HG02571 (cell line): ENCODE results near the gene MSLN.
"Not testable (repeated sequence)": the region's sequence is repeated elsewhere in the genome, so short reads cannot be mapped to it uniquely, and the experiment has no call there.

Source experiments
- ATAC-seq: cut with Tn5 transposase; IDR thresholded peaks from one replicate; pipeline ENCODE4 v1.9.1; 2021; ENCODE audit warnings: mild to moderate bottlenecking, moderate library complexity; ENCODE audit not compliant: unreplicated experiment

The MSLN gene

DNA sequence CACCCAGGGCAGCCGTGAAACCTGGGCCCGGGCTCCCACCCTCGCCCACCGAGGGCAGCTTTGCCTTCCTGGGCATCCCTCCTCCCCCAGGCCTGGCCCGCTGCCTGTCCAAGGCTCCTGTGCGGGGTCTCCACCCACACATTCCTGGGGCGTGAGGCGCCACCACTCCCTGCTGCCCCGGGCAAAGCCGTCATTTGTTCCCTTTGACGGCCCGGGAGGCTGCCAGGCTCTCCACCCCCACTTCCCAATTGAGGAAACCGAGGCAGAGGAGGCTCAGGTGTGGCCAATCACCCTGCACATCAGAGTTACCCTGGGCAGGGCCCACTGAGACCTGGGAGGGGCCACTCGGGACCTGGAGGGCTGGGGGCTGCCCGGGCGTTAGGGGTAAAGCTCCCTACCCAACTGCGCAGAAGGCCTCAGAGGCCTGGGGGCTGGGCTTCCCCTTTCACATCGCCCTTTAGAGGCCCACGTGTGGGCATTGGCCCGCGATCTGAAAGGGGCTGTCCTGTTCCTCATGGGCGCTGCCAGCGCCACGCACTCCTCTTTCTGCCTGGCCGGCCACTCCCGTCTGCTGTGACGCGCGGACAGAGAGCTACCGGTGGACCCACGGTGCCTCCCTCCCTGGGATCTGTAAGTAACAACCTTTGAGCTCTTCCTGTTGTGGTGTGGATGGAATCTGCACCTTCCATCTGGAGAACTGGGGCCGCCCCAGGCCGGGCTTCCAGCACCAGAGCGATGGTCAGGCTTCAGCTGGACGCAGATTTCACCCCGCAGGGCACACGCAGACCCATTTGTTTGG, at the start of gene MSLN:
MSLN (plus strand) TSS at position 190 of the 799 bp plus-strand sequence. CDS start 1,947 bp downstream, outside the sequence.
- ATAC-seq = no peak

GRCh38 chr16:711084-711483, 49.5 kb upstream of the MSLN start:
- ATAC-seq = no peak

GRCh38 chr16:711548-712320, 48.8 kb upstream of the MSLN start:
- ATAC-seq = no peak

- ATAC-seq = not testable (repeated sequence)
Measured at GRCh38 chr16:712740-713250, 47.7 kb upstream of the MSLN start.

GRCh38 chr16:714079-714478, 46.5 kb upstream of the MSLN start:
- ATAC-seq = no peak

GRCh38 chr16:714558-715476, 45.7 kb upstream of the MSLN start, which contains the start of gene METRN:
TSS of gene METRN (plus strand) at chr16:715118. CDS start at chr16:715290, 172 bp downstream.
- peak; percentile 43 for ATAC-seq

- ATAC-seq = no peak
Measured at GRCh38 chr16:715477-716199, 44.9 kb upstream of the MSLN start.

GRCh38 chr16:716200-716568, 44.4 kb upstream of the MSLN start:
- no peak for ATAC-seq

- no peak for ATAC-seq
Measured at GRCh38 chr16:716768-717325, 43.7 kb upstream of the MSLN start.

GRCh38 chr16:717450-718245, 42.9 kb upstream of the MSLN start:
- no peak for ATAC-seq

GRCh38 chr16:718389-718788, 42.1 kb upstream of the MSLN start:
- ATAC-seq = no peak

GRCh38 chr16:718922-719321, 41.6 kb upstream of the MSLN start:
- ATAC-seq = no peak

- ATAC-seq = no peak
Measured at GRCh38 chr16:719815-720446, 40.6 kb upstream of the MSLN start.

DNA sequence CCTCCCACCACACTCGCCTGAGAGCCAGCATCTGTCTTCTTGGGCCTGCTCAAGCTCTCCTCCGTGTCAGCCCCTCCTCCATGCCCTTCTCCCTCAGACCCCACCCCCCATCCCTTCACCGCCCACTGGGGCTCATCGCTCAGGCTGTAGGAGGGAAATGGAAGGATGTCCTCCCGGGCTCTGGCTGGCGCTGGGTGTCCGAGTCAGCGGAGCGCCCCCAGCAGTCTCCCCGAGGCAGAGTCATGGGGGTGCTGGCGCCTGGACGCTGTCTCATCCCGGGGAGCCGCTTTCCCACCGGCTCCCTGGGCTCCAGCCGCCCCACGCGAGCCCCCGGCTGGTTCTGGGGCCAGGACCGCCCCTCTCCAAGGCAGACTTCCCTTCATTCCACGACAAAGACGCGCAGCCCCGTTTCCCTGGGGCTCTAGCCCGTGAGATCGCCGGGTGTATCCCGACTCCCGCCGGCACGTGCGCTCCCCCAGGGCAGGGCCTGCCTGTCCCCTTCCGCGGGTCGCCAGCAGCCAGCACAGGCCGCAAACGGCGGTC, 40.0 kb upstream of the MSLN start:
- peak; percentile 5 for ATAC-seq

GRCh38 chr16:720990-721764, 39.4 kb upstream of the MSLN start, which contains the start of gene ANTKMT:
TSS of gene ANTKMT (plus strand) at chr16:721146. CDS start at chr16:721275, 129 bp downstream.
- ATAC-seq = peak; percentile 55

GRCh38 chr16:721765-722540, 38.6 kb upstream of the MSLN start:
- no peak for ATAC-seq
